Ovary (tissue), 9 donors: Measurements from ENCODE around the gene FBXO7. TPM values are rescaled to one million over a fixed set of nuclear protein-coding genes. Genes with fewer than 3 reads are reported as not detected.

Source experiments
- DNase-seq, 5 donors: peaks; one replicate each; pipeline ENCODE4 v3.0.0-alpha.2; 2019 to 2020
- H3K27ac ChIP-seq, 2 donors: fragments of 200-600 bp; one replicate each; pipeline versions ENCODE4 v1.5.1 to v1.8.0; 2019 to 2022
- H3K27me3 ChIP-seq: fragments of 200-600 bp; one replicate; pipeline ENCODE4 v1.8.0; 2022
- H3K36me3 ChIP-seq: fragments of 200-600 bp; sonication (generic); one replicate; pipeline ENCODE4 v1.5.1; 2019
- H3K4me1 ChIP-seq: one replicate; pipeline ENCODE4 v1.8.1; 2013; ENCODE audit warnings: mild to moderate bottlenecking, moderate library complexity; ENCODE audit not compliant: insufficient read depth
- H3K4me3 ChIP-seq: fragments of 200-600 bp; sonication (generic); one replicate; pipeline ENCODE4 v1.5.1; 2017
- H3K9me3 ChIP-seq, 2 donors: fragments of 200-600 bp in 1 of 2; sonication (generic) in 1 of 2; one replicate each; pipeline versions ENCODE4 v1.5.1 to v1.8.1; 2013 to 2019; ENCODE audit warnings: mild to moderate bottlenecking in 1 of 2, moderate library complexity in 1 of 2
- EP300 ChIP-seq: sonication (generic); formaldehyde crosslinking; IDR thresholded peaks from one replicate; pipeline ENCODE4 v1.6.1; 2017; ENCODE audit warnings: antibody characterized with exemption
- POLR2A ChIP-seq: fragments of 450-650 bp; IDR thresholded peaks from one replicate; pipeline ENCODE4 v1.6.1; 2017; ENCODE audit warnings: antibody characterized with exemption, mild to moderate bottlenecking, moderate library complexity
- WGBS, 3 donors: extraction: QIAGEN DNeasy Blood & Tissue Kit in 1 of 3; methylation state at CpG; one replicate each; pipeline versions ENCODE4 v1.1.5 to v1.1.7; 2013 to 2017; 5-methylcytosine and 5-hydroxymethylcytosine counted together
- intact Hi-C, 4 donors: fragments of 100-400 bp; cut with DNase I; formaldehyde crosslinking; loops; one replicate each; pipeline versions ENCODE4 v1.11.0 to v1.15.1; 2022 to 2023
- polyA plus RNA-seq, 2 donors: library from polyadenylated mRNA; stranded (reverse); fragments of 200-250 nt in 1 of 2; fragments of 350-450 nt in 1 of 2; fragmentation: Illumina TruSeq in 1 of 2; extraction: RNeasy Lipid Tissue Mini Kit (QIAGEN cat#74804) in 1 of 2; gene quantifications; one replicate each; pipeline ENCODE4 v1.2.3, GENCODE V29; 2013 to 2014
- total RNA-seq, 7 donors: library from RNA; depleted of rRNA in 2 of 7; stranded (reverse); fragments of >200 nt in 2 of 7; fragmentation: NEBNext Ultra II Directional in 3 of 7; extraction: Animal tissue kit (Norgen Biotek cat#: 25700) in 3 of 7; gene quantifications; one replicate each; pipeline versions ENCODE4 v1.1.0 to v1.2.4, GENCODE V29; 2016 to 2023
- TF ChIP-seq, protein P1 (sequence below), 3 donors: fragments of 450-650 bp in 2 of 3; fragments of 200-600 bp in 1 of 3; IDR thresholded peaks; one replicate each; pipeline versions ENCODE4 v1.5.1 to v1.8.0; 2016 to 2022; ENCODE audit warnings: antibody characterized with exemption in 3 of 3, mild to moderate bottlenecking in 1 of 3
- donor health status: DM: no; HTN: no; CAD: no; lungs with moderate emphysema.
- donor health status: DM: no; HTN: no; CAD: no.
- donor health status: Bipolar disorder and iron deficiency.
- donor health status: DM: yes; HTN: yes; CAD: no.
- donor health status: DM: no; HTN: no; CAD: no.
- donor health status: DM: yes; HTN: yes; CAD: no.

Gene FBXO7
- total and polyA plus RNA-seq, 9 donors = 69.7 to 151 (median 85.6) TPM

DNA sequence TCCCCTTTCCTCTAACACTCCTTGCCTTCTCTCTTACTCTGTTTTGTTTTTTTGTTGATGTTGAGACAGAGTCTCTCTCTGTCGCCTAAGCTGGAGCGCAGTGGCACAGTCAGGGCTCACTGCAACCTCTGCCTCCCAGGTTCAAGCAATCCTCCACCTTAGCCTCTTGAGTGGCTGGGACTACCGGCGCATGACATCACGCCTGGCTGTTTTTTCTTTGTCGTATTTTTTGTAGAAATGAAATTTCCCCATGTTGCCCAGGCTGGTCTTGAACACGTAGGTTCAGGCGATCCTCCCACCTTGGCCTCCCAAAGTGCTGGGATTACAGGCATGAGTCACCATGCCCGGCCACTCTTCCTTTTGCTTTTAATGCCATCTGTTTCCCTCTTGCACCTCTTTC is 72.3 kb downstream of the FBXO7 start:
- intact Hi-C loops = no loop called here
- 77 to 81% (median 80%) methylated on average over 9 of the region's 9 CpGs for WGBS, 3 donors
- peak overlapping the region in 1 of 2 donors; percentile 45 for H3K27ac ChIP-seq
- no peaks in the 10 kb centered on the region for H3K9me3 ChIP-seq
- DNase-seq = no peak
- H3K36me3 ChIP-seq = no peaks in the 10 kb centered on the region
- TF ChIP-seq, protein P1, sequence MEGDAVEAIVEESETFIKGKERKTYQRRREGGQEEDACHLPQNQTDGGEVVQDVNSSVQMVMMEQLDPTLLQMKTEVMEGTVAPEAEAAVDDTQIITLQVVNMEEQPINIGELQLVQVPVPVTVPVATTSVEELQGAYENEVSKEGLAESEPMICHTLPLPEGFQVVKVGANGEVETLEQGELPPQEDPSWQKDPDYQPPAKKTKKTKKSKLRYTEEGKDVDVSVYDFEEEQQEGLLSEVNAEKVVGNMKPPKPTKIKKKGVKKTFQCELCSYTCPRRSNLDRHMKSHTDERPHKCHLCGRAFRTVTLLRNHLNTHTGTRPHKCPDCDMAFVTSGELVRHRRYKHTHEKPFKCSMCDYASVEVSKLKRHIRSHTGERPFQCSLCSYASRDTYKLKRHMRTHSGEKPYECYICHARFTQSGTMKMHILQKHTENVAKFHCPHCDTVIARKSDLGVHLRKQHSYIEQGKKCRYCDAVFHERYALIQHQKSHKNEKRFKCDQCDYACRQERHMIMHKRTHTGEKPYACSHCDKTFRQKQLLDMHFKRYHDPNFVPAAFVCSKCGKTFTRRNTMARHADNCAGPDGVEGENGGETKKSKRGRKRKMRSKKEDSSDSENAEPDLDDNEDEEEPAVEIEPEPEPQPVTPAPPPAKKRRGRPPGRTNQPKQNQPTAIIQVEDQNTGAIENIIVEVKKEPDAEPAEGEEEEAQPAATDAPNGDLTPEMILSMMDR (IDR thresholded peaks at IDR 0.05) = no peak
- TF ChIP-seq EP300 (no peak), POLR2A (no peak)
- peaks cover 13% of the 10 kb centered on the region for H3K4me1 ChIP-seq
- no peak overlapping the region for H3K4me3 ChIP-seq
- no peaks in the 10 kb centered on the region for H3K27me3 ChIP-seq

GRCh38 chr22:32548039-32548438 is 73.4 kb downstream of the FBXO7 start:
- Histone ChIP-seq H3K4me1 (peaks cover 3% of the 10 kb centered on the region), H3K9me3 (no peaks in the 10 kb centered on the region), H3K4me3 (no peak overlapping the region), H3K27me3 (no peaks in the 10 kb centered on the region), H3K36me3 (no peaks in the 10 kb centered on the region), H3K27ac (no peak overlapping the region)
- intact Hi-C loops = no loop called here
- TF ChIP-seq POLR2A (no peak), EP300 (no peak)
- TF ChIP-seq, protein P1 (IDR thresholded peaks at IDR 0.05) = no peak
- peak in 1 of 5 donors; percentile 4 for DNase-seq
- 89 to 94% (median 93%) methylated on average over 7 of the region's 7 CpGs for WGBS, 3 donors

Other genes starting within 250 kb of the FBXO7 start
- 1 to 10 TPM in 1 of 7 donors, under 1 TPM in 3, not detected in 3; 0.33 to 1.3 (median 0.56) TPM for gene SLC5A4, start 219.5 kb upstream of the FBXO7 start, total RNA-seq
- gene SLC5A4, start 219.5 kb upstream of the FBXO7 start, polyA plus RNA-seq = 1 to 10 TPM in 1 of 2 donors, under 1 TPM in 1; 0.35 to 1.2 TPM
- not detected for gene RFPL3, start 116.9 kb upstream of the FBXO7 start, total RNA-seq
- under 1 TPM in 1 of 2 donors, not detected in 1; 0.06 TPM for gene RFPL3, start 116.9 kb upstream of the FBXO7 start, polyA plus RNA-seq
- gene RTCB, start 62.6 kb upstream of the FBXO7 start, total RNA-seq = 10 to 100 TPM; 42.9 to 68.3 (median 63.6) TPM
- gene RTCB, start 62.6 kb upstream of the FBXO7 start, polyA plus RNA-seq = 10 to 100 TPM; 54.6 to 92.6 TPM
- gene BPIFC, start 10.4 kb upstream of the FBXO7 start, total RNA-seq = not detected
- gene BPIFC, start 10.4 kb upstream of the FBXO7 start, polyA plus RNA-seq = not detected